ENCODE data around the gene SMIM8.

DNA sequence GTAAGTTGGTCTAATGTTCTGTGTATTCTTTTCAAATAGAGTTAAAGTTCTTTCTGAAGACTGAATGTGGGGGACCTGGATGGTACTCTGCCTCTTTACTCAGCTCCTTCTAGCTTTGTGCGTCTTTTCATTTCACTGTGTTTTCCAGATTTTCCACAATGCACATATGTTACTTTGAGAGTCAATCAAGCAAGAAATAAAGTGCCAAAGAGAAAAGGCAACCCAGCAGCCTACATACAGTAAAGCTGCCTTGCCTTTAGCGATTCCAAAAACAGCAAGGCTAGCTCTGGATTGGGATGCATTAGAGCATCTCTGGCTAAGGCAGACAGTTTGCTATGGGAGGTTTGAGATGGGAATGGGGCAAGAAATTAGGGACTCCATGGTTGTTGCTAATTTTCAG is 27.5 kb downstream of the SMIM8 start:
- TF ChIP-seq, protein P1, sequence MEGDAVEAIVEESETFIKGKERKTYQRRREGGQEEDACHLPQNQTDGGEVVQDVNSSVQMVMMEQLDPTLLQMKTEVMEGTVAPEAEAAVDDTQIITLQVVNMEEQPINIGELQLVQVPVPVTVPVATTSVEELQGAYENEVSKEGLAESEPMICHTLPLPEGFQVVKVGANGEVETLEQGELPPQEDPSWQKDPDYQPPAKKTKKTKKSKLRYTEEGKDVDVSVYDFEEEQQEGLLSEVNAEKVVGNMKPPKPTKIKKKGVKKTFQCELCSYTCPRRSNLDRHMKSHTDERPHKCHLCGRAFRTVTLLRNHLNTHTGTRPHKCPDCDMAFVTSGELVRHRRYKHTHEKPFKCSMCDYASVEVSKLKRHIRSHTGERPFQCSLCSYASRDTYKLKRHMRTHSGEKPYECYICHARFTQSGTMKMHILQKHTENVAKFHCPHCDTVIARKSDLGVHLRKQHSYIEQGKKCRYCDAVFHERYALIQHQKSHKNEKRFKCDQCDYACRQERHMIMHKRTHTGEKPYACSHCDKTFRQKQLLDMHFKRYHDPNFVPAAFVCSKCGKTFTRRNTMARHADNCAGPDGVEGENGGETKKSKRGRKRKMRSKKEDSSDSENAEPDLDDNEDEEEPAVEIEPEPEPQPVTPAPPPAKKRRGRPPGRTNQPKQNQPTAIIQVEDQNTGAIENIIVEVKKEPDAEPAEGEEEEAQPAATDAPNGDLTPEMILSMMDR (IDR thresholded peaks at IDR 0.05 in 8 of 11, conservative IDR thresholded peaks at IDR 0.05 in 3 of 11): no peak
- TF ChIP-seq POLR2AphosphoS5 (IDR thresholded peaks at IDR 0.05): no peak

All from spleen (tissue), 7 donors.